ENCODE results near the gene EDIL3. TPM values are rescaled to one million over a fixed set of nuclear protein-coding genes. Genes with fewer than 3 reads are reported as not detected.

The EDIL3 gene
- total RNA-seq, 1 experiment from 2014 or later = 17.6 TPM

GRCh38 chr5:83922699-83923098 is 462.0 kb downstream of the EDIL3 start:
- BruUV-seq (replicated peaks) = no TSS peak

GRCh38 chr5:83921666-83922193 is 462.9 kb downstream of the EDIL3 start:
- ChIA-PET POLR2A (no interaction called here), CTCF (no interaction called here)
- no peak for TF ChIP-seq POLR2AphosphoS5 (IDR thresholded peaks at IDR 0.05; ENCODE audit: low read depth, low read length)
- TF ChIP-seq REST (IDR thresholded peaks at IDR 0.05; ENCODE audit: insufficient read depth in 1 of 2, low read depth in 2 of 2, low read length in 1 of 2) = no peak
- TF ChIP-seq CTCF (IDR thresholded peaks at IDR 0.05) = no peak
- no peaks in the 10 kb centered on the region for H3K36me3 ChIP-seq (ENCODE audit: control insufficient read depth, insufficient read depth, low read length)
- H3K9me3 ChIP-seq (ENCODE audit: control insufficient read depth, insufficient read depth, low read depth, low read length) = no peaks in the 10 kb centered on the region
- H3K4me3 ChIP-seq (ENCODE audit: low read depth in 2 of 2, low read length in 2 of 2) = no peak overlapping the region
- no peak for DNase-seq (ENCODE audit: low read depth, low spot score)
- no peaks in the 10 kb centered on the region for H3K27me3 ChIP-seq (ENCODE audit: control insufficient read depth, insufficient read depth, low read length)
- in situ Hi-C loops (cut with HindIII; ENCODE audit: low pct_unique_long_range_greater_than_20kb, low sequenced_read_pairs) = no loop called here
- no TSS peak for BruUV-seq (replicated peaks)
- intact Hi-C loops (cut with micrococcal nuclease; ENCODE audit: unreplicated experiment) = no loop called here
- no peaks in the 10 kb centered on the region for H3K4me1 ChIP-seq (ENCODE audit: control insufficient read depth, insufficient read depth, low read length)
- H3K27ac ChIP-seq (ENCODE audit: low read length) = no peak overlapping the region
- ATAC-seq = no peak

More at GRCh38 chr5:83922699-83923098, 462.0 kb downstream of the EDIL3 start:
- ATAC-seq (no peak), DNase-seq (ENCODE audit: low read depth, low spot score) (no peak)
- ChIA-PET POLR2A (no interaction called here), CTCF (interaction anchor here (0.6 kb wide), 1 partner anchor 179 kb away, joined by 3 read pairs; no protein-coding TSS in a partner anchor)
- Histone ChIP-seq H3K27me3 (ENCODE audit: control insufficient read depth, insufficient read depth, low read length) (no peaks in the 10 kb centered on the region), H3K4me3 (ENCODE audit: low read depth in 2 of 2, low read length in 2 of 2) (no peak overlapping the region), H3K4me1 (ENCODE audit: control insufficient read depth, insufficient read depth, low read length) (no peaks in the 10 kb centered on the region), H3K27ac (ENCODE audit: low read length) (no peak overlapping the region), H3K36me3 (ENCODE audit: control insufficient read depth, insufficient read depth, low read length) (no peaks in the 10 kb centered on the region), H3K9me3 (ENCODE audit: control insufficient read depth, insufficient read depth, low read depth, low read length) (no peaks in the 10 kb centered on the region)
- TF ChIP-seq REST (IDR thresholded peaks at IDR 0.05; ENCODE audit: insufficient read depth in 1 of 2, low read depth in 2 of 2, low read length in 1 of 2) (no peak), SIN3A (IDR thresholded peaks at IDR 0.05; ENCODE audit: borderline replicate concordance, insufficient read depth, low read depth, low read length) (no peak), CTCF (IDR thresholded peaks at IDR 0.05) (no peak), POLR2AphosphoS5 (IDR thresholded peaks at IDR 0.05; ENCODE audit: low read depth, low read length) (no peak), TCF7L2 (IDR thresholded peaks at IDR 0.05; ENCODE audit: low read depth, low read length) (no peak)
- intact Hi-C loops (cut with micrococcal nuclease; ENCODE audit: unreplicated experiment) (no loop called here), in situ Hi-C loops (cut with HindIII; ENCODE audit: low pct_unique_long_range_greater_than_20kb, low sequenced_read_pairs) (no loop called here)
